AG09319 (cell line): ENCODE measurements around the gene TRAPPC3L.

Experiments used
- DNase-seq: peaks from one replicate; pipeline ENCODE4 v3.0.0-alpha.2; 2010; ENCODE audit warnings: low read depth; ENCODE audit errors: extremely low read depth
- CTCF ChIP-seq: IDR thresholded peaks from 2 replicates; pipeline ENCODE4 v1.5.1; 2011; ENCODE audit warnings: low read depth, mild to moderate bottlenecking, inconsistent platforms, low read length, moderate library complexity

Gene TRAPPC3L

GRCh38 chr6:116467096-116467495, 78.4 kb downstream of the TRAPPC3L start:
- no peak for TF ChIP-seq CTCF
- no peak for DNase-seq

- no peak for TF ChIP-seq CTCF
- DNase-seq = no peak
Measured at GRCh38 chr6:116465246-116465645, 80.2 kb downstream of the TRAPPC3L start.

- DNase-seq = no peak
- TF ChIP-seq CTCF = no peak
Measured at GRCh38 chr6:116463301-116463700, 82.2 kb downstream of the TRAPPC3L start.

- DNase-seq = no peak
- no peak for TF ChIP-seq CTCF
Measured at GRCh38 chr6:116461932-116462885, 83.3 kb downstream of the TRAPPC3L start.

- DNase-seq = no peak
- TF ChIP-seq CTCF = no peak
Measured at GRCh38 chr6:116461331-116461931, 84.1 kb downstream of the TRAPPC3L start, which contains the start of gene CALHM6. TSS of gene CALHM6 (plus strand) at chr6:116461375. CDS start at chr6:116461930, 555 bp downstream.

GRCh38 chr6:116459927-116460326, 85.6 kb downstream of the TRAPPC3L start:
- DNase-seq = no peak
- TF ChIP-seq CTCF = no peak

GRCh38 chr6:116458264-116458663, 87.2 kb downstream of the TRAPPC3L start:
- no peak for TF ChIP-seq CTCF
- DNase-seq = no peak
